Vagina (tissue), 2 donors: ENCODE measurements around the gene GINS1.

Experiments
- CTCF ChIP-seq, 3 experiments: fragments of 450-650 bp in 2 of 3; fragments of 200-600 bp in 1 of 3; sonication (generic) in 1 of 3; IDR thresholded peaks; one replicate each; pipeline ENCODE4 v1.5.1; 2017 to 2019; ENCODE audit warnings: antibody characterized with exemption in 3 of 3, mild to moderate bottlenecking in 2 of 3, moderate library complexity in 2 of 3
- POLR2A ChIP-seq, 2 donors: fragments of 450-650 bp; IDR thresholded peaks; one replicate each; pipeline ENCODE4 v1.6.1; 2017; ENCODE audit warnings: antibody characterized with exemption in 2 of 2, mild to moderate bottlenecking in 2 of 2, moderate library complexity in 2 of 2

DNA sequence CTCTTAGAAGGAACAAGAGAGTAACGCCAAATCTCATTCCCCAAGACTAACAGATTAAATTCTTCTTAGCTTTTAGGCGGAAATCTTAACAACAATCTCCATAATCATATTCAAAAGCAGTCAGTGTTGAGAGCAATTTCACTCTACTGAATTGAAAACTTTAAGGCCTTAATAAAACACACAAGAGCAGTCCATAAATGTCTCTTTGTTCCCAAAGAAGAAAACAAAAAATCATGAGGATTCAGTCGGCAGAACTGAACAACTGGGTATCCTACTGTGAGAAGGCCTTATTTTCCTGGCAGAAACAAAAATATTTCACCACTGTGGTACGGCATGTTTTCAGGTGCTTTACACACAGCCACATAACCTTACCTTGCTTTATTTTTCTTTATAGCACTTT is 31.2 kb upstream of the GINS1 start:
- TF ChIP-seq CTCF (IDR thresholded peaks at IDR 0.05) (no peak), POLR2A (IDR thresholded peaks at IDR 0.05) (no peak)
